ENCODE results near the gene LEMD3. TPM values are rescaled to one million over a fixed set of nuclear protein-coding genes. Genes with fewer than 3 reads are reported as not detected.

Gene LEMD3
- total RNA-seq: 14.2 and 14.7 TPM in 2 replicates

DNA sequence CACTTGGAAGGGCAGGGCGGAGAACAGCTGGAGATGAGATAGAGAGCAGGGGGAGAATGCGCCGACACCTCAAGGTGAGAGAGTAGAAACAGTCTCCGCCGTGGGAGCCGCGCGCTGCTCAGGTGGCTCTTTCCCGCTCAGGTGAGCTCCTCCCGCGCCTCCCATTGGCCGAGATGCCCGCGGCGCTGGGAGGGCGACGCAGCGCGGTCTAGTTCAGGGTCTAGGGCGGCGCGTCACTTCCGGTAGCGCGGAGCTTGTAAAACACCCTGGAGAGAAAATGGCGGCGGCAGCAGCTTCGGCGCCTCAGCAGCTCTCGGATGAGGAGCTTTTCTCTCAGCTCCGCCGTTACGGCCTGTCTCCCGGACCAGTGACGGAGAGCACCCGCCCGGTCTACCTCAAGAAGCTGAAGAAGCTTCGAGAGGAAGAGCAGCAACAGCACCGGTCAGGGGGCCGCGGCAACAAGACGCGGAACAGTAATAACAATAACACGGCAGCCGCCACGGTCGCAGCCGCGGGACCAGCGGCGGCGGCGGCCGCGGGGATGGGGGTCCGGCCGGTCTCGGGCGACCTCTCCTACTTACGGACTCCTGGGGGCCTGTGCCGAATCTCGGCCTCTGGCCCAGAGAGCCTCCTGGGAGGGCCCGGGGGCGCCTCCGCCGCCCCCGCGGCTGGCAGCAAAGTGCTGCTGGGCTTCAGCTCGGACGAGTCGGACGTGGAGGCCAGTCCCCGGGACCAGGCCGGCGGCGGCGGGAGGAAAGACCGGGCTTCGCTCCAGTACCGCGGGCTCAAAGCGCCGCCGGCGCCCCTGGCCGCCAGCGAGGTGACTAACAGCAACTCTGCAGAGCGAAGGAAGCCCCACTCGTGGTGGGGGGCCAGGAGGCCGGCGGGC lies at the start of gene LEMD3:
TSS of gene LEMD3 (plus strand) at position 264 of the 889 bp plus-strand sequence. CDS start at position 278, 14 bp downstream.

DNA sequence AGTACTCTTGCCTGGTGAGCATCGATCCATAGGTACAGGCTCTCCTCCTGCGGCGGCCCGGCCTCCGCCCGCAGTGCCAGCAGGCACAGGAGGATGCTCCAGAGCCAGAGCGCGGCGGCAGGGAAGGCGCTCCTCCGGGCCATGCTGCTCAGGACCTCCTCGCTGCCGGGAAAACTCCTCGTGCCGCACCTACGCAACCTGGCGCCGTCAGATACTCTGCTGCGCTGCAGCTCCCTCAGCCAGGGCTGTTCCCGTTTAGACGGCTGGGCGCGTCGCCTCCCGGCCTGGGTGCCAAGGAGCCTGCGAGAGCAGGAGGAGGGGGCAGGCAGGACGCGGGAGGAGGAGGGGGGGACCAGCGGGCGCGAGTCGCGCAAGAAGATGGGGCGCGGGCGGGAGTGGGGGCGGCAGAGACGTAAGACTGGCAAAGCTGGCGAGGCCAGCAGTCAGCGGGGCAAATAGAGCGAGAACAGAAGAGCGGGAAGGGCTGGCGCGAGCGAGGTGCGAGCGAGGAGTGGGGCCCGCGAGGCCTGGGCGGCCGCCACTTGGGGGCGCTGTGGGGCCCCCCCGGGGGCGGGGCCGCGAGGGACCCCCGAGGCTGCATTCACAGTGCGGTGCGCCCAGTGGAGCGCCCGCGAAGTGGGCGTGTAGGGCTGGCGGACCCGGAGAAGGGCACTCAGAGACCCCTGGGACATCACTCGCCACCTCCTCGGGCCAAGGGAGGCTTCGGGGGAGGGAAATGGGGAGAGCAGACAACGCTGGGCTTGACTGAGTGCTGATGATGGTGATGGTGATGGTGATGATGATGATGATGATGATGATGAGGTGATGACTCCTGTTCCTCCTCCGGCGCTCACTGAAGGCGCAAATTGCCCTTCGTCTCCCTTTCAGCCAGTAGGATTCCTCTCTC lies 48.1 kb upstream of the LEMD3 start, which contains the start of gene WIF1:
TSS of gene WIF1 (minus strand) at position 257 of the 907 bp plus-strand sequence. CDS start at position 143, 114 bp downstream.

DNA sequence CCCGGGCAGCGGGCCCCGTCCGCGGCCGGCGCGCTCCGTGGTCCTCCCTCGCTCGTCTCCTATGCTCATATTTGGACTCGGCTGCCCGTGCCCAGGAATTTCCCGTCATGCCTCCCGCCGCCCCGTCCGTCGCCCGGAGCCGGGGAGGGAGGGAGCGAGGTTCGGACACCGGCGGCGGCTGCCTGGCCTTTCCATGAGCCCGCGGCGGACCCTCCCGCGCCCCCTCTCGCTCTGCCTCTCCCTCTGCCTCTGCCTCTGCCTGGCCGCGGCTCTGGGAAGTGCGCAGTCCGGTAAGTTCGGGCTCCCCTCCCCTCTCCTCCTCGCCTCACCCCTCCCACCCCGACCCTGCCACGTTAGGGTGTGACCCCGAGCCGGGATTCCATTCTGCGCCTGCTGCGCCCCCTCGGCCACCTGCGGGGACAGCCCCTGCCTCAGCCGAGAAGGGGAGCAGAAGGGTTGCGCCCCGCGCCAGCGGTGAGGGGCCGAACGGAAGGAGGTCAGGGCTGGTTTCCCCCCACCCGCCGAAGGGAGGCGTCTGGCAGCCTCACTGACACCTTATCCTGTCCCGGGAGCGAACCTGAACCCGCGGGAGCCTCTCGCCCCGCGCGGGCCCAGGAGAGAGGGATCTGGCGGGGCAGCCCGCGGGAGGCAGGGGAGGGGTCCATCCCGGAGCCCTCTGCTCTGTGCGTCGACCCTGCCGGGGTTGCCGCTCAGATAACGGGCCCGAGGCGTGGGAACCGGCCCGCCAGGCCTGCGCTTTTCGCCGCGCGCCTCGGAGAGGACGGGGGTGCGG lies 109.4 kb downstream of the LEMD3 start, which contains the start of gene MSRB3:
TSS of gene MSRB3 (plus strand) at position 108 of the 793 bp plus-strand sequence. CDS start 29,897 bp downstream, outside the sequence.

Other genes starting within 250 kb of the LEMD3 start
- 0.18 TPM in 1 of 2 replicates, not detected in the other for gene WIF1, start 48.3 kb upstream of the LEMD3 start, total RNA-seq
- 40.4 and 49.1 TPM in 2 replicates for gene MSRB3, start 109.1 kb downstream of the LEMD3 start, total RNA-seq